ENCODE results near the gene FKBP1A.

DNA sequence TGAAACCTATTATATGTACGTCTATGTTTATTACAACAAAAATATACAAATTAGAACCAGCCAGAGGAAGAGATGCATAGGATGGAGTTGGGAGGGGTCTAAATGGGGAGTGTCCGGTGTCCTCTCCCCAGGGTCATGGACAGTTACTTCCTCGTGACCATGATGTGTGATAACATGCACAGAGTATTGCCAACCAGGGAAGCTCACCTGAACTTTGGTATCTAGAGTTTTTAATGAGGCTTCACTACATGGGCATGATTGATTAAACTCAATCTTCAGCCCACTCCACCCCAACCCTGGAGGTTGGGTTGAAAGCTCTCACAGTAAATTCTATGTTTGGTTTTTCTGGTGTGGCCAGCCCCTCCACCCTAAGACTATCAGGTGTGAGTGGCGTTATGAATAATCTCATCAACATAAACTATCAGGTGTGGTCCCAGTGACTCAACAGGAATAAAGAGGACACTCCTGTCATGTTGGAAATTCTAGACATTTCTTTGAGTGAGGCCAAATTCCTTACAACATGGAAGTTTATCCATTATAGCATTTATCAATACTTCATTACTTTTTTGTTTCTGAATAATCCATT lies 36.4 kb upstream of the FKBP1A start:
- TF ChIP-seq, protein P1, sequence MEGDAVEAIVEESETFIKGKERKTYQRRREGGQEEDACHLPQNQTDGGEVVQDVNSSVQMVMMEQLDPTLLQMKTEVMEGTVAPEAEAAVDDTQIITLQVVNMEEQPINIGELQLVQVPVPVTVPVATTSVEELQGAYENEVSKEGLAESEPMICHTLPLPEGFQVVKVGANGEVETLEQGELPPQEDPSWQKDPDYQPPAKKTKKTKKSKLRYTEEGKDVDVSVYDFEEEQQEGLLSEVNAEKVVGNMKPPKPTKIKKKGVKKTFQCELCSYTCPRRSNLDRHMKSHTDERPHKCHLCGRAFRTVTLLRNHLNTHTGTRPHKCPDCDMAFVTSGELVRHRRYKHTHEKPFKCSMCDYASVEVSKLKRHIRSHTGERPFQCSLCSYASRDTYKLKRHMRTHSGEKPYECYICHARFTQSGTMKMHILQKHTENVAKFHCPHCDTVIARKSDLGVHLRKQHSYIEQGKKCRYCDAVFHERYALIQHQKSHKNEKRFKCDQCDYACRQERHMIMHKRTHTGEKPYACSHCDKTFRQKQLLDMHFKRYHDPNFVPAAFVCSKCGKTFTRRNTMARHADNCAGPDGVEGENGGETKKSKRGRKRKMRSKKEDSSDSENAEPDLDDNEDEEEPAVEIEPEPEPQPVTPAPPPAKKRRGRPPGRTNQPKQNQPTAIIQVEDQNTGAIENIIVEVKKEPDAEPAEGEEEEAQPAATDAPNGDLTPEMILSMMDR (IDR thresholded peaks at IDR 0.05), result no peak
- TF ChIP-seq POLR2A (IDR thresholded peaks at IDR 0.05) (no peak), EP300 (IDR thresholded peaks at IDR 0.05) (no peak), POLR2AphosphoS5 (IDR thresholded peaks at IDR 0.05) (no peak)

Measured in gastroesophageal sphincter (tissue), 3 donors.